Tibial artery (tissue), 4 donors: ENCODE measurements around the gene ETV7.
"Not testable (repeated sequence)": the region's sequence is repeated elsewhere in the genome, so short reads cannot be mapped to it uniquely, and the experiment has no call there.

ENCODE experiments used
- DNase-seq, 2 donors: peaks; one replicate each; pipeline ENCODE4 v3.0.0-alpha.2; 2019
- H3K27ac ChIP-seq, 2 donors: fragments of 200-600 bp; sonication (generic) in 1 of 2; 1 replicate in 1 of 2; 2 replicates in 1 of 2; pipeline ENCODE4 v1.5.1; 2018 to 2019; ENCODE audit warnings: mild to moderate bottlenecking in 1 of 2
- H3K27me3 ChIP-seq, 2 donors: fragments of 200-600 bp; sonication (generic) in 1 of 2; one replicate each; pipeline versions ENCODE4 v1.5.1 to v1.6.0; 2016 to 2019
- H3K36me3 ChIP-seq, 3 donors: fragments of 200-600 bp; sonication (generic) in 2 of 3; one replicate each; pipeline ENCODE4 v1.5.1; 2016 to 2019; ENCODE audit warnings: mild to moderate bottlenecking in 2 of 3
- H3K4me1 ChIP-seq, 4 donors: fragments of 200-600 bp; sonication (generic) in 2 of 4; 1 replicate in 3 of 4; 2 replicates in 1 of 4; pipeline ENCODE4 v1.5.1; 2016 to 2019
- H3K4me3 ChIP-seq, 2 donors: fragments of 200-600 bp; sonication (generic) in 1 of 2; 1 replicate in 1 of 2; 2 replicates in 1 of 2; pipeline ENCODE4 v1.5.1; 2018 to 2019; ENCODE audit warnings: mild to moderate bottlenecking in 2 of 2
- H3K9me3 ChIP-seq, 3 donors: fragments of 200-600 bp; sonication (generic) in 1 of 3; one replicate each; pipeline ENCODE4 v1.5.1; 2016 to 2019
- CTCF ChIP-seq, 2 experiments: fragments of 200-600 bp in 1 of 2; fragments of 450-650 bp in 1 of 2; IDR thresholded peaks; one replicate each; pipeline ENCODE4 v1.5.1; 2017 to 2019; ENCODE audit warnings: antibody characterized with exemption in 2 of 2, mild to moderate bottlenecking in 1 of 2, moderate library complexity in 1 of 2
- intact Hi-C: fragments of 100-400 bp; cut with DNase I; formaldehyde crosslinking; loops from one replicate; pipeline ENCODE4 v1.15.0; 2023; ENCODE audit warnings: low total_unique reads

ETV7 gene

DNA sequence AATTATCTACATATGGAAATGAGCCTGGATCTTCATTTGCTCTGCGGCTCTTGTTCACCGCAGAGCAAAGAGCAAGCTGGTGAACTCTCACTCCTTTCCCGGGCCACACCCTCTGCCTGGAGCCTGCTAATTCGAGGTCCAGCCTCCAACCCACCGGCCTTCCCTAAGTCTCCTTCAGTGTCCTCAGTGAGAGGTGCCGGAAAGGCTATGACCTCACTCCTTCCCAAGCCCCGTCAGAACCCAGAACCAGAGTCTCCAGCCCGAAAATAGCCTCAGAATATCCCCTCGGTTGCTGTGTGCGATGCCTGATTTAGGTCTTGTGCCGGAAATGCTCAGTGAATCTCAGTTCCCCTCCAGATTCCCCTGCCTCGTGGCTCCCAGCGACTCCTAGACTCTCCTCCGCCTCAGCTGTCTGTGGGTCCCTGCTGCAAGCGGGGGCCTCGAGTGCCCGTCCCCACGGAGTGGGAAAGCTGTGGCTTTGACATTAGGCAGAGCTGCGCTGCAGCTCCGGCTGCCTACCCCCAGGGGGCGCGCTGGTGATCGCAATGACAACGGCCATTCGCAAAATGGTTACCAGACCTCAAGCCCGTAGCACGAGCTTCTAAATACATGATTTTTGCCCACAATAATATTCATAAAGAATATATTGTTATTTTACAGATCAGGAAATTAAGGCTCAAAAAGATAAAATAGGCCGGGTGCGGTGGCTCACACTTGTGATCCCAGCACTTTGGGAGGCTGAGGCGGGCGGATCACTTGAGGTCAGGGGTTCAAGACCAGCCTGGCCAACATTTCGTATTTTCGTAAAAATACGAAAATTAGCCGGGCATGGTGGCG, 46.6 kb downstream of the ETV7 start:
- H3K27me3 ChIP-seq: peaks cover 0 to under 1% of the 10 kb centered on the region in 2 donors
- peaks cover 0 to 23% (median 5%) of the 10 kb centered on the region in 4 donors for H3K4me1 ChIP-seq
- no peaks in the 10 kb centered on the region for H3K9me3 ChIP-seq
- no peaks in the 10 kb centered on the region for H3K36me3 ChIP-seq
- peak overlapping the region; percentile 34 to 52 for H3K27ac ChIP-seq
- peak overlapping the region; percentile 28 to 32 for H3K4me3 ChIP-seq
- peak; percentile 74 to 85 for DNase-seq
- intact Hi-C loops: loop anchor here (2.0 kb wide), 1 partner anchor 20 kb away; no protein-coding TSS in a partner anchor
- peak; percentile 89 to 95 for TF ChIP-seq CTCF (IDR thresholded peaks at IDR 0.05)

DNA sequence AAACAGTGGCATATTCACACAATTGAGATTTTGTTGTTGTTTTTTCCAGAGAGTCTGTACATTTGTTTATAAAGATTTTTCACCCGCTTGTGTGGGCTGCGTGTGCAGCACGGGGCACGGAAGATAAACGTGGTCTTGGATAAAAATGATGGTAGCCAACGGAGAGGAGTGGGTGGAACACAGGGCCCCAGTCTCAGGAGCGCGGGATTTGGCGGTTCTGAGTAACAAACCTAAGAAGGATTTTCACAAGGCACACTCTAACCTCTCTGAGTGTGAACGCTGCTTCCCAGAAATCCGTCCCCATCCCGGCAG, 47.2 kb downstream of the ETV7 start:
- peak overlapping the region; percentile 34 to 52 for H3K27ac ChIP-seq
- intact Hi-C loops: loop anchor here (2.0 kb wide), 1 partner anchor 21 kb away; no protein-coding TSS in a partner anchor
- DNase-seq: peak in 1 of 2 donors; percentile 57

GRCh38 chr6:36339146-36339545, 48.3 kb downstream of the ETV7 start:
- intact Hi-C loops: no loop called here
- Histone ChIP-seq H3K27me3 (peaks cover 0 to 15% of the 10 kb centered on the region in 2 donors), H3K27ac (no peak overlapping the region), H3K9me3 (no peaks in the 10 kb centered on the region), H3K4me3 (no peak overlapping the region), H3K36me3 (no peaks in the 10 kb centered on the region), H3K4me1 (peaks cover 0 to 23% (median 5%) of the 10 kb centered on the region in 4 donors)
- DNase-seq: peak in 1 of 2 donors; percentile 56
- TF ChIP-seq CTCF (IDR thresholded peaks at IDR 0.05): no peak

More for the DNA sequence above, 47.2 kb downstream of the ETV7 start:
- no peak for TF ChIP-seq CTCF (IDR thresholded peaks at IDR 0.05)
- Histone ChIP-seq H3K4me1 (peaks cover 0 to 23% (median 5%) of the 10 kb centered on the region in 4 donors), H3K36me3 (no peaks in the 10 kb centered on the region), H3K27me3 (peaks cover 0 to 5% of the 10 kb centered on the region in 2 donors), H3K4me3 (no peak overlapping the region), H3K9me3 (no peaks in the 10 kb centered on the region)

DNA sequence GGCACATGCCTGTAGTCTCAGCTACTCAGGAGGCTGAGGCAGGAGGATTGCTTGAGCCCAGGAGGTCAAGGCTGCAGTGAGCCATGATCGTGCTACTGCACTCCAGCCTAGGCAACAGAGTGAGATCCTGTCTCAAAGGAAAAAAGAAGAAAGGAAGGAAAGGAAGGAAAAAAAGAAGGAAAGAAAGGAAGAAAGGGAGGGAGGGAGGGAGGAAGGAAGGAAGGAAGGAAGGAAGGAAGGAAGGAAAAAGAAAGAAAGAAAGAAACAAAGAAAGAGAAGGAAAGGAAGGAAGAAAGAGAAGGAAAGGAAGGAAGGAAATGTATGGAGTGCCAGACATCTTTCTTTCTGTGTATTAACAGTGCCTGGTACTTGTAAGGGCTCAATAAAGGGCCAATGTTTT, 49.2 kb downstream of the ETV7 start:
- H3K36me3 ChIP-seq, intact Hi-C loops, H3K9me3 ChIP-seq, H3K4me3 ChIP-seq, DNase-seq, H3K27ac ChIP-seq: not testable (repeated sequence)
- peaks cover 0 to 14% (median 5%) of the 10 kb centered on the region in 4 donors for H3K4me1 ChIP-seq
- peaks cover 0 to 23% of the 10 kb centered on the region in 2 donors for H3K27me3 ChIP-seq

DNA sequence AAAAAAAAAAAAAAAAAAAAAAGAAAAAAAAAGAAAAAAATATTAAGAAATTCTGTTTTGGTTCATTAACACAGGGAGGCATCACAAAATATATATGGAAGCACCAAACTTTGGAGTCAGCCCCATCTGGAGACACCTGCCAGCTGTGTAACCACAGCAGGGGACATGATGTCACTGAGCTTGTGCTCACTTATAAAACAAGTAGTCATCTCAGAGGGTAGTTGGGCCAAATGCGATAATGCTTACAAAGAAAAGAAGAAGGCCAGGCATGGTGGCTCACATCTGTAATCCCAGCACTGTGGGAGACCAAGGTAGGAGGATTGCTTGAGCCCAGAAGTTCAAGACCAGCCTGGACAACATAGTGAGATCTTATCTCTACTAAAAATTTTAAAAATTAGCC, 49.7 kb downstream of the ETV7 start:
- Histone ChIP-seq H3K27me3 (peaks cover 0 to 26% of the 10 kb centered on the region in 2 donors), H3K4me3 (no peak overlapping the region), H3K36me3 (no peaks in the 10 kb centered on the region), H3K4me1 (peaks cover 0 to 12% (median 5%) of the 10 kb centered on the region in 4 donors), H3K27ac (no peak overlapping the region), H3K9me3 (no peaks in the 10 kb centered on the region)
- intact Hi-C loops: no loop called here
- TF ChIP-seq CTCF (IDR thresholded peaks at IDR 0.05): no peak
- DNase-seq: peak in 1 of 2 donors; percentile 3

- Histone ChIP-seq H3K27ac (no peak within 1 kb of the TSS), H3K9me3 (no peaks in the 10 kb centered on the region), H3K36me3 (no peaks in the 10 kb centered on the region), H3K27me3 (peaks cover 0 to 31% of the 10 kb centered on the region in 2 donors), H3K4me3 (no peak within 1 kb of the TSS), H3K4me1 (peaks cover 0 to 12% (median 5%) of the 10 kb centered on the region in 4 donors)
- intact Hi-C loops: no loop called here
- DNase-seq: no peak
- no peak for TF ChIP-seq CTCF (IDR thresholded peaks at IDR 0.05)
Observed at GRCh38 chr6:36336779-36337241, 50.7 kb downstream of the ETV7 start, which contains the start of gene BNIP5. Gene BNIP5, minus strand, starts transcription at chr6:36336888. Its CDS starts 6,198 bp downstream, at chr6:36330690.
